ENCODE measurements around the gene GJB3.

The GJB3 gene

DNA sequence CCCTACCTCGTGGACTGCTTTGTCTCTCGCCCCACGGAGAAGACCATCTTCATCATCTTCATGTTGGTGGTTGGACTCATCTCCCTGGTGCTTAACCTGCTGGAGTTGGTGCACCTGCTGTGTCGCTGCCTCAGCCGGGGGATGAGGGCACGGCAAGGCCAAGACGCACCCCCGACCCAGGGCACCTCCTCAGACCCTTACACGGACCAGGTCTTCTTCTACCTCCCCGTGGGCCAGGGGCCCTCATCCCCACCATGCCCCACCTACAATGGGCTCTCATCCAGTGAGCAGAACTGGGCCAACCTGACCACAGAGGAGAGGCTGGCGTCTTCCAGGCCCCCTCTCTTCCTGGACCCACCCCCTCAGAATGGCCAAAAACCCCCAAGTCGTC lies 13.8 kb downstream of the GJB3 start:
- Histone ChIP-seq H3K9ac (ENCODE audit: low read length) (no peak overlapping the region), H3K79me2 (ENCODE audit: low read length) (no peaks in the 10 kb centered on the region), H3K36me3 (replicated peaks; ENCODE audit: insufficient read depth, low read length) (no peaks in the 10 kb centered on the region), H3K27ac (ENCODE audit: low read length) (no peak overlapping the region), H3K27me3 (replicated peaks; ENCODE audit: insufficient read depth, low read length) (peaks cover 72% of the 10 kb centered on the region), H3K4me3 (ENCODE audit: low read length) (no peak overlapping the region), H3K4me1 (ENCODE audit: low read length) (peaks cover 4% of the 10 kb centered on the region), H3K9me2 (replicated peaks; ENCODE audit: insufficient read depth, low read length) (no peaks in the 10 kb centered on the region), H3K4me2 (ENCODE audit: low read depth, low read length) (no peak overlapping the region), H3K9me3 (replicated peaks; ENCODE audit: insufficient read depth, low read length) (no peaks in the 10 kb centered on the region), H3F3A (ENCODE audit: insufficient read depth, low read length) (0 out of 2 replicates have a peak, but pooled peaks cover 4% of the 10 kb centered on the region), H4K20me1 (ENCODE audit: insufficient read depth, low read length) (no peaks in the 10 kb centered on the region), H2AFZ (ENCODE audit: low read length) (no peak overlapping the region)
- TF ChIP-seq, protein P1, sequence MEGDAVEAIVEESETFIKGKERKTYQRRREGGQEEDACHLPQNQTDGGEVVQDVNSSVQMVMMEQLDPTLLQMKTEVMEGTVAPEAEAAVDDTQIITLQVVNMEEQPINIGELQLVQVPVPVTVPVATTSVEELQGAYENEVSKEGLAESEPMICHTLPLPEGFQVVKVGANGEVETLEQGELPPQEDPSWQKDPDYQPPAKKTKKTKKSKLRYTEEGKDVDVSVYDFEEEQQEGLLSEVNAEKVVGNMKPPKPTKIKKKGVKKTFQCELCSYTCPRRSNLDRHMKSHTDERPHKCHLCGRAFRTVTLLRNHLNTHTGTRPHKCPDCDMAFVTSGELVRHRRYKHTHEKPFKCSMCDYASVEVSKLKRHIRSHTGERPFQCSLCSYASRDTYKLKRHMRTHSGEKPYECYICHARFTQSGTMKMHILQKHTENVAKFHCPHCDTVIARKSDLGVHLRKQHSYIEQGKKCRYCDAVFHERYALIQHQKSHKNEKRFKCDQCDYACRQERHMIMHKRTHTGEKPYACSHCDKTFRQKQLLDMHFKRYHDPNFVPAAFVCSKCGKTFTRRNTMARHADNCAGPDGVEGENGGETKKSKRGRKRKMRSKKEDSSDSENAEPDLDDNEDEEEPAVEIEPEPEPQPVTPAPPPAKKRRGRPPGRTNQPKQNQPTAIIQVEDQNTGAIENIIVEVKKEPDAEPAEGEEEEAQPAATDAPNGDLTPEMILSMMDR (IDR thresholded peaks at IDR 0.05; ENCODE audit: low read length) = no peak
- TF ChIP-seq EZH2 (optimal IDR thresholded peaks at IDR 0.05; ENCODE audit: low read depth, low read length) = no peak
- DNase-seq = no peak

DNA sequence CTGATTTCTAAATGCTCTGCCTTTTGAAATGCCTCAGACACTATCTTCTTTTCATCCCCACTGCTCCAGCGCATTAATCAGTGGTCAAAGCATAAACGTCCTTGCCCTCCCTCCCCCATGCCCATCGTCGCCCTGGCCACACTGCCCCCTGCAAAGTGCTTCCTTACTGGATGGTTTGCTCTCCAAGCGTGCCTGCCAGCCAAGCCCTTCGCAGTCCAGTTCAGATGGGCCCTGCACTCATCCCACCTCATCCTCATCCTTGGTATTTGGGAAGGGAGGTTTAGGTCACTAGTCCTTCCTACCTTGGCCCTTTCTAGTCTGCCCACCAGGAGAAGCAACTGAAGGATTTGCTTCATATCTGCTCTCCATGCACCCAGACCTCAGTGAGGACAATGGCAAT lies 14.9 kb downstream of the GJB3 start:
- H3K4me3 ChIP-seq (ENCODE audit: low read length) = no peak overlapping the region
- H3K27me3 ChIP-seq (replicated peaks; ENCODE audit: insufficient read depth, low read length) = peaks cover 66% of the 10 kb centered on the region
- H3K4me1 ChIP-seq (ENCODE audit: low read length) = no peaks in the 10 kb centered on the region
- no peak overlapping the region for H3K4me2 ChIP-seq (ENCODE audit: low read depth, low read length)
- no peak for TF ChIP-seq EZH2phosphoT487 (IDR thresholded peaks at IDR 0.05; ENCODE audit: low read length)
- no peak for TF ChIP-seq EZH2 (optimal IDR thresholded peaks at IDR 0.05; ENCODE audit: low read depth, low read length)
- TF ChIP-seq, protein P1 (IDR thresholded peaks at IDR 0.05; ENCODE audit: low read length) = no peak
- no peaks in the 10 kb centered on the region for H3K9me2 ChIP-seq (replicated peaks; ENCODE audit: insufficient read depth, low read length)
- H3K79me2 ChIP-seq (ENCODE audit: low read length) = no peaks in the 10 kb centered on the region
- no peaks in the 10 kb centered on the region for H3K36me3 ChIP-seq (replicated peaks; ENCODE audit: insufficient read depth, low read length)
- H3F3A ChIP-seq (ENCODE audit: insufficient read depth, low read length) = no peaks in the 10 kb centered on the region
- H3K9ac ChIP-seq (ENCODE audit: low read length) = no peak overlapping the region
- no peak for DNase-seq
- H2AFZ ChIP-seq (ENCODE audit: low read length) = no peak overlapping the region
- no peaks in the 10 kb centered on the region for H4K20me1 ChIP-seq (ENCODE audit: insufficient read depth, low read length)
- no peak overlapping the region for H3K27ac ChIP-seq (ENCODE audit: low read length)
- no peaks in the 10 kb centered on the region for H3K9me3 ChIP-seq (replicated peaks; ENCODE audit: insufficient read depth, low read length)

DNA sequence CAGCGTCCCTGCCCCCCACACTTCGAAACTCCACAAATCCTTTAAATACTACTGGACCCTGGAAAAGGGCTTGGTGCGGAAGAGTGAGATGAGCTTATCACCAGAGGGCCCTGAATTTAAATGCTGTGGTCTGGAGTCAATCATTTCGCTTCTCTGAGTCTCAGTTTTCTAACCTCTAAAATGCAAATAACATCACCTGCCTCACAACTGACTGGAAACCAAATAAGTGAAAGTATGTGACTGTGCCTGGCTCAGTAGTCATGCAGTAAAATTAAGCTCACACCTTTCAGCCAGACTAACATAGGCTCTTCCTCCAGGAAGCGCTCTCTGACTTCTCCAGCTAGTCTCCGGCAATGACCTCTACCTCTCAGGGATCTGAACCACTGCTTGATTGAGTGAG lies 16.0 kb downstream of the GJB3 start:
- Histone ChIP-seq H3K79me2 (ENCODE audit: low read length) (no peaks in the 10 kb centered on the region), H3K27ac (ENCODE audit: low read length) (no peak overlapping the region), H4K20me1 (ENCODE audit: insufficient read depth, low read length) (no peaks in the 10 kb centered on the region), H3K9me3 (replicated peaks; ENCODE audit: insufficient read depth, low read length) (no peaks in the 10 kb centered on the region), H3F3A (ENCODE audit: insufficient read depth, low read length) (no peaks in the 10 kb centered on the region), H3K36me3 (replicated peaks; ENCODE audit: insufficient read depth, low read length) (no peaks in the 10 kb centered on the region), H3K9ac (ENCODE audit: low read length) (no peak overlapping the region), H3K27me3 (replicated peaks; ENCODE audit: insufficient read depth, low read length) (peaks cover 56% of the 10 kb centered on the region), H3K4me1 (ENCODE audit: low read length) (no peaks in the 10 kb centered on the region), H3K4me3 (ENCODE audit: low read length) (no peak overlapping the region), H3K9me2 (replicated peaks; ENCODE audit: insufficient read depth, low read length) (no peaks in the 10 kb centered on the region), H2AFZ (ENCODE audit: low read length) (no peak overlapping the region), H3K4me2 (ENCODE audit: low read depth, low read length) (no peak overlapping the region)
- DNase-seq = no peak
- TF ChIP-seq EZH2 (optimal IDR thresholded peaks at IDR 0.05; ENCODE audit: low read depth, low read length) (no peak), EZH2phosphoT487 (IDR thresholded peaks at IDR 0.05; ENCODE audit: low read length) (no peak)
- TF ChIP-seq, protein P1 (IDR thresholded peaks at IDR 0.05; ENCODE audit: low read length) = no peak

Data from MM.1S (cell line).